Stimulated activated naive CD8-positive, alpha-beta T cell treated with anti-CD3 and anti-CD28 coated beads, Interleukin-15, Interleukin-2, amounts not matched to agents 100 U/mL and 50 U/mL, for 24 hours (primary cell): ENCODE results near the gene NUP210L.

Source experiments
- ATAC-seq: fragments of 150-1000 bp; cut with Tn5 transposase; one replicate; pipeline ENCODE4 v1.10.0; 2021
- DNase-seq: peaks from one replicate; pipeline ENCODE4 v3.0.0; 2021

Gene NUP210L

GRCh38 chr1:154154534-154155191, at the start of gene NUP210L:
NUP210L (minus strand) TSS chr1:154155073.
- DNase-seq (peak; percentile 19), ATAC-seq (no peak)

GRCh38 chr1:154199563-154199879, 44.6 kb upstream of the NUP210L start:
- no peak for DNase-seq
- ATAC-seq: no peak

GRCh38 chr1:154198756-154199562, 44.1 kb upstream of the NUP210L start:
- peak; percentile 41 for DNase-seq
- peak; percentile 55 for ATAC-seq

- DNase-seq (no peak), ATAC-seq (no peak)
Observed at GRCh38 chr1:154193821-154194220, 38.9 kb upstream of the NUP210L start.

- no peak for DNase-seq
- no peak for ATAC-seq
Observed at GRCh38 chr1:154192476-154192875, 37.6 kb upstream of the NUP210L start.

- ATAC-seq: peak; percentile 19
Observed at GRCh38 chr1:154191990-154192461, 37.2 kb upstream of the NUP210L start, which contains the start of gene TPM3. TPM3 (minus strand) TSS chr1:154192100; CDS start chr1:154192018, 82 bp downstream.

GRCh38 chr1:154190550-154190949, 35.7 kb upstream of the NUP210L start:
- ATAC-seq (no peak), DNase-seq (no peak)

More at GRCh38 chr1:154191990-154192461, 37.2 kb upstream of the NUP210L start, which contains the start of gene TPM3:
- DNase-seq: no peak

GRCh38 chr1:154186852-154187501, 32.1 kb upstream of the NUP210L start:
- no peak for ATAC-seq
- DNase-seq: no peak

- ATAC-seq: no peak
- DNase-seq: peak; percentile 75
Observed at GRCh38 chr1:154186177-154186576, 31.3 kb upstream of the NUP210L start.

GRCh38 chr1:154183046-154183915, 28.4 kb upstream of the NUP210L start:
- ATAC-seq: peak; percentile 82
- peak; percentile 97 for DNase-seq

- ATAC-seq: peak; percentile 83
- peak; percentile 88 for DNase-seq
Observed at GRCh38 chr1:154182344-154183045, 27.6 kb upstream of the NUP210L start.

GRCh38 chr1:154181944-154182343, 27.1 kb upstream of the NUP210L start:
- DNase-seq: no peak
- ATAC-seq: no peak

GRCh38 chr1:154179946-154180687, 25.2 kb upstream of the NUP210L start:
- no peak for ATAC-seq
- no peak for DNase-seq

GRCh38 chr1:154178911-154179811, 24.3 kb upstream of the NUP210L start:
- ATAC-seq (no peak), DNase-seq (no peak)

- DNase-seq: no peak
Observed at GRCh38 chr1:154178013-154178412, 23.1 kb upstream of the NUP210L start.

GRCh38 chr1:154176337-154176736, 21.5 kb upstream of the NUP210L start:
- DNase-seq (no peak), ATAC-seq (no peak)

More at GRCh38 chr1:154178013-154178412, 23.1 kb upstream of the NUP210L start:
- ATAC-seq: no peak

GRCh38 chr1:154174654-154175053, 19.8 kb upstream of the NUP210L start:
- DNase-seq: no peak
- no peak for ATAC-seq

- no peak for DNase-seq
- ATAC-seq: no peak
Observed at GRCh38 chr1:154171880-154172279, 17.0 kb upstream of the NUP210L start.

- DNase-seq: no peak
Observed at GRCh38 chr1:154171223-154171583, 16.3 kb upstream of the NUP210L start.

More at GRCh38 chr1:154171223-154171583, 16.3 kb upstream of the NUP210L start:
- peak; percentile 12 for ATAC-seq
